ENCODE data around the gene FSCN2.

GRCh38 chr17:81522491-81523401 lies 5.4 kb upstream of the FSCN2 start:
- TF ChIP-seq, protein P1, sequence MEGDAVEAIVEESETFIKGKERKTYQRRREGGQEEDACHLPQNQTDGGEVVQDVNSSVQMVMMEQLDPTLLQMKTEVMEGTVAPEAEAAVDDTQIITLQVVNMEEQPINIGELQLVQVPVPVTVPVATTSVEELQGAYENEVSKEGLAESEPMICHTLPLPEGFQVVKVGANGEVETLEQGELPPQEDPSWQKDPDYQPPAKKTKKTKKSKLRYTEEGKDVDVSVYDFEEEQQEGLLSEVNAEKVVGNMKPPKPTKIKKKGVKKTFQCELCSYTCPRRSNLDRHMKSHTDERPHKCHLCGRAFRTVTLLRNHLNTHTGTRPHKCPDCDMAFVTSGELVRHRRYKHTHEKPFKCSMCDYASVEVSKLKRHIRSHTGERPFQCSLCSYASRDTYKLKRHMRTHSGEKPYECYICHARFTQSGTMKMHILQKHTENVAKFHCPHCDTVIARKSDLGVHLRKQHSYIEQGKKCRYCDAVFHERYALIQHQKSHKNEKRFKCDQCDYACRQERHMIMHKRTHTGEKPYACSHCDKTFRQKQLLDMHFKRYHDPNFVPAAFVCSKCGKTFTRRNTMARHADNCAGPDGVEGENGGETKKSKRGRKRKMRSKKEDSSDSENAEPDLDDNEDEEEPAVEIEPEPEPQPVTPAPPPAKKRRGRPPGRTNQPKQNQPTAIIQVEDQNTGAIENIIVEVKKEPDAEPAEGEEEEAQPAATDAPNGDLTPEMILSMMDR (IDR thresholded peaks at IDR 0.05): no peak
- TF ChIP-seq GRHL2 (CRISPR knock-in tag; IDR thresholded peaks at IDR 0.05; ENCODE audit: insufficient replicate concordance, severe bottlenecking): no peak
- TF ChIP-seq, protein P2, sequence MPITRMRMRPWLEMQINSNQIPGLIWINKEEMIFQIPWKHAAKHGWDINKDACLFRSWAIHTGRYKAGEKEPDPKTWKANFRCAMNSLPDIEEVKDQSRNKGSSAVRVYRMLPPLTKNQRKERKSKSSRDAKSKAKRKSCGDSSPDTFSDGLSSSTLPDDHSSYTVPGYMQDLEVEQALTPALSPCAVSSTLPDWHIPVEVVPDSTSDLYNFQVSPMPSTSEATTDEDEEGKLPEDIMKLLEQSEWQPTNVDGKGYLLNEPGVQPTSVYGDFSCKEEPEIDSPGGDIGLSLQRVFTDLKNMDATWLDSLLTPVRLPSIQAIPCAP (CRISPR knock-in tag; IDR thresholded peaks at IDR 0.05): no peak
